Tibial nerve (tissue), 3 donors: ENCODE results near the gene FERMT2.

Experiments used
- CTCF ChIP-seq, 5 experiments: fragments of 200-600 bp in 3 of 5; fragments of 450-650 bp in 2 of 5; sonication (generic) in 3 of 5; IDR thresholded peaks; one replicate each; pipeline ENCODE4 v1.5.1; 2016 to 2019; ENCODE audit warnings: antibody characterized with exemption in 5 of 5, mild to moderate bottlenecking in 3 of 5, moderate library complexity in 2 of 5
- POLR2A ChIP-seq, 2 donors: fragments of 450-650 bp; IDR thresholded peaks; one replicate each; pipeline ENCODE4 v1.6.1; 2017; ENCODE audit warnings: antibody characterized with exemption in 2 of 2, mild to moderate bottlenecking in 2 of 2, moderate library complexity in 2 of 2

- TF ChIP-seq CTCF (IDR thresholded peaks at IDR 0.05) (no peak), POLR2A (IDR thresholded peaks at IDR 0.05) (no peak)
These were observed 41.5 kb upstream of the FERMT2 start for GRCh38 chr14:52992236-52992870.
